ENCODE results near the gene AGFG2. TPM values are rescaled to one million over a fixed set of nuclear protein-coding genes. Genes with fewer than 3 reads are reported as not detected.

Gene AGFG2
- total RNA-seq, 1 donor, result 9.4 TPM

DNA sequence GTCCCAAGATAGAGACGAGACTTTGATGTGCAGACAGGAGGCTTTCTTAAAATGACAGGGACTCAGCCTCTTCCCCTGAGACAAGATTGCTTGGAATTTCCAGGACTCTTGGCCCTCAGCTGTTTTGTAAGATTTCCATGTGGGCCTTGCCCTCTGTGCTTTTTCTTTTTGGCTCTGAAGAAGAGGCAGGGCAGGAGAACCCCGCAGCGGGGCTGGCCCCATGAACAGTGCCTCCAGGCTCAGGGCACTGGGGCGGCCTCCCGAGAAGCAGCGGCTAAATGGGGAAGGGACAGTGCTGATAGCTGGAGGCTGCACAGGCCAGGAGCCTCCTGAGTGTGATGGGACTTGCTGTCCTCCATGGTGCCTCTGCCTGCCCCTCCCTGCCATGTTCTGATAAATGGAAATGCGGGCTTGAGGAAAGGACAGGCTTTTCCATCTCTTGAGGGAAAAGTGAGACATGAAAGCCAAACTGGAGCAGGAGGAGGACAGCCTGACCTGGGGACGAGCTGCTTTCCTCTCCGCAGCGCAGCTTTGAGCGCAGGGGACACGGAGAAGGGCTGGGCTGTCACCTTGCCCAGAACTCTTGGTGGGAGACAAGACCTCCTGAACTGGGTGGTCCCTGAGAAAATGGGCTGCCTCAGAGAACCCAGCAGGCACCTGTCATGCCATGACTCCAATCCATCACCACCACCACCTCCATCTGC lies 22.6 kb downstream of the AGFG2 start:
- Histone ChIP-seq H3K36me3 (ENCODE audit: insufficient read depth, low read length) (peaks cover 3% of the 10 kb centered on the region), H3K4me3 (ENCODE audit: insufficient read depth, low read length) (no peak overlapping the region)

DNA sequence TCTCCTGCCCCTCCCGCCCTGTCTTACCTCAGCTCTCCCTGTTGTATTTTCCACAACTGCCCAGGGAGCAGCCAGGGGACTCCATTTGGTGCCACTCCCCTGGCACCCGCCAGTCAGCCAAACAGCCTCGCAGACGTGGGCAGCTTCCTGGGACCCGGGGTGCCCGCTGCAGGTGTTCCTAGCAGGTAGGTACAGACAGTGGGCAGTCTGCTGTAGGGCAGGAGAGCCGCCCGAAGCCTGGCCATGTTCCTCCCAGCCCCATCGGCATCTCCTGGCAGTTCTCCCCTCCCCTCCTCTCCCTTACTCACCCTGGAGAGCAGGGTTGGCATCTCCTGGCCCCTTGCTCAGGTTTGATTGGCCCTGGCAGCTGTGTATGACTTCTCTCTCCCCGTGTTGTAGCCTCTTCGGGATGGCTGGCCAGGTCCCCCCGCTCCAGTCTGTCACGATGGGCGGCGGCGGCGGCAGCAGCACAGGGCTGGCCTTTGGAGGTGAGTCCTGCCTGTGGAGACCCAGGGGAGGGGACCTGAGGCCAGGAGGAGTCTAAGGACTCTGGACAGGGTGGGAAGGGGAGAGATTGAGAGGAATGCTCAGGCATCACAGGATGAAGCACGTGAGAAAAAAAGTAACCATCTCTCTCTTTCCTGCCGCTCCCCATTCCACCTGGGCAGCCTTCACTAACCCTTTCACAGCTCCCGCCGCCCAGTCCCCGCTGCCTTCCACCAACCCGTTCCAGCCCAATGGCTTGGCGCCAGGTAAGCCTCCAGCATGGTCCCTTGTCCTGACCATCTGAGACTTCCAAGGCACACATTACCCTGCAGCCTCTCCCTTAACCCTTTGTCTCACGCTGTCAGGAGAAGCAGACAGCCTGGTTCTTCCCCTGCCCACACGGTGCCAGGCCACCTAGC lies 23.4 kb downstream of the AGFG2 start:
- Histone ChIP-seq H3K4me1 (ENCODE audit: insufficient read depth, low read length) (no peaks in the 10 kb centered on the region), H3K27ac (ENCODE audit: low read depth, low read length) (no peak overlapping the region), H3K4me3 (ENCODE audit: insufficient read depth, low read length) (no peak overlapping the region), H3K9me3 (ENCODE audit: low read depth, low read length) (no peaks in the 10 kb centered on the region), H3K36me3 (ENCODE audit: insufficient read depth, low read length) (peaks cover 3% of the 10 kb centered on the region), H2AFZ (ENCODE audit: low read length) (no peak overlapping the region), H3K4me2 (ENCODE audit: insufficient read depth, low read length) (no peak overlapping the region), H4K20me1 (ENCODE audit: insufficient read depth, low read length) (no peaks in the 10 kb centered on the region), H3K79me2 (ENCODE audit: insufficient read depth, low read length) (no peaks in the 10 kb centered on the region), H3K27me3 (ENCODE audit: insufficient read depth, low read length) (no peaks in the 10 kb centered on the region)
- TF ChIP-seq, protein P1, sequence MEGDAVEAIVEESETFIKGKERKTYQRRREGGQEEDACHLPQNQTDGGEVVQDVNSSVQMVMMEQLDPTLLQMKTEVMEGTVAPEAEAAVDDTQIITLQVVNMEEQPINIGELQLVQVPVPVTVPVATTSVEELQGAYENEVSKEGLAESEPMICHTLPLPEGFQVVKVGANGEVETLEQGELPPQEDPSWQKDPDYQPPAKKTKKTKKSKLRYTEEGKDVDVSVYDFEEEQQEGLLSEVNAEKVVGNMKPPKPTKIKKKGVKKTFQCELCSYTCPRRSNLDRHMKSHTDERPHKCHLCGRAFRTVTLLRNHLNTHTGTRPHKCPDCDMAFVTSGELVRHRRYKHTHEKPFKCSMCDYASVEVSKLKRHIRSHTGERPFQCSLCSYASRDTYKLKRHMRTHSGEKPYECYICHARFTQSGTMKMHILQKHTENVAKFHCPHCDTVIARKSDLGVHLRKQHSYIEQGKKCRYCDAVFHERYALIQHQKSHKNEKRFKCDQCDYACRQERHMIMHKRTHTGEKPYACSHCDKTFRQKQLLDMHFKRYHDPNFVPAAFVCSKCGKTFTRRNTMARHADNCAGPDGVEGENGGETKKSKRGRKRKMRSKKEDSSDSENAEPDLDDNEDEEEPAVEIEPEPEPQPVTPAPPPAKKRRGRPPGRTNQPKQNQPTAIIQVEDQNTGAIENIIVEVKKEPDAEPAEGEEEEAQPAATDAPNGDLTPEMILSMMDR (IDR thresholded peaks at IDR 0.05; ENCODE audit: extremely low read depth, low read depth, low read length), result no peak
- DNase-seq (ENCODE audit: insufficient read length, low spot score, missing footprints), result peak; percentile 69

More for the DNA sequence above, 22.6 kb downstream of the AGFG2 start:
- DNase-seq (ENCODE audit: insufficient read length, low spot score, missing footprints), result peak; percentile 14
- H3K9me3 ChIP-seq (ENCODE audit: low read depth, low read length), result no peaks in the 10 kb centered on the region
- no peak overlapping the region for H3K4me2 ChIP-seq (ENCODE audit: insufficient read depth, low read length)
- TF ChIP-seq, protein P1 (IDR thresholded peaks at IDR 0.05; ENCODE audit: extremely low read depth, low read depth, low read length), result no peak
- no peaks in the 10 kb centered on the region for H3K27me3 ChIP-seq (ENCODE audit: insufficient read depth, low read length)
- peaks cover 6% of the 10 kb centered on the region for H3K4me1 ChIP-seq (ENCODE audit: insufficient read depth, low read length)
- no peak overlapping the region for H3K27ac ChIP-seq (ENCODE audit: low read depth, low read length)
- no peaks in the 10 kb centered on the region for H3K79me2 ChIP-seq (ENCODE audit: insufficient read depth, low read length)
- no peaks in the 10 kb centered on the region for H4K20me1 ChIP-seq (ENCODE audit: insufficient read depth, low read length)
- H2AFZ ChIP-seq (ENCODE audit: low read length), result no peak overlapping the region

DNA sequence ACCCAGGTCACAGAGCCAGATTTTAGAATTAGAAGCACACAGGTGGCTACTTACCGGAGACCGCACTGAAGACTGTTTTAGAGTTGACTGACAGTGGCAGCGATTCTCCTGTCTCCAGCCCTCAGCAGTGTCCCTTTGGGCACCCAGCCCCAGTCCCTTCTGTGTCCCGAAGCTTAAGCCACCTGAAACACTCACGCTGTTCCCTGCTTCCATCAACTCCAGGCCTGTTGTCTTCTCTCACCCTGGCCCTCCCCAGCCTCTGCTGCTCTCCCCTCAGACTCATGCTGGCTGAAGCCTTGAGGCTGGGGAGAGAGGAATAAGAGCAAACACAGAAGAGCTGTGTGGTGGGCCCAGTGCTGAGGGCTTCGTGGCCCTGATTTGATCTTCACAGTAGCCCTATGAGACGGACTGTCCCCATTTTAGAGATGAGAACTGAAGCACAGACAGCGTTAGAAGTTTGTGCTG lies 24.1 kb downstream of the AGFG2 start:
- TF ChIP-seq, protein P1 (IDR thresholded peaks at IDR 0.05; ENCODE audit: extremely low read depth, low read depth, low read length), result no peak
- Histone ChIP-seq H2AFZ (ENCODE audit: low read length) (no peak overlapping the region), H3K36me3 (ENCODE audit: insufficient read depth, low read length) (peaks cover 3% of the 10 kb centered on the region), H3K27me3 (ENCODE audit: insufficient read depth, low read length) (no peaks in the 10 kb centered on the region), H3K4me2 (ENCODE audit: insufficient read depth, low read length) (no peak overlapping the region), H3K4me3 (ENCODE audit: insufficient read depth, low read length) (no peak overlapping the region), H3K4me1 (ENCODE audit: insufficient read depth, low read length) (no peaks in the 10 kb centered on the region), H3K9me3 (ENCODE audit: low read depth, low read length) (no peaks in the 10 kb centered on the region), H3K27ac (ENCODE audit: low read depth, low read length) (no peak overlapping the region), H4K20me1 (ENCODE audit: insufficient read depth, low read length) (no peaks in the 10 kb centered on the region), H3K79me2 (ENCODE audit: insufficient read depth, low read length) (no peaks in the 10 kb centered on the region)
- peak; percentile 74 for DNase-seq (ENCODE audit: insufficient read length, low spot score, missing footprints)
